ENCODE measurements around the gene S100A7.

Gene S100A7

DNA sequence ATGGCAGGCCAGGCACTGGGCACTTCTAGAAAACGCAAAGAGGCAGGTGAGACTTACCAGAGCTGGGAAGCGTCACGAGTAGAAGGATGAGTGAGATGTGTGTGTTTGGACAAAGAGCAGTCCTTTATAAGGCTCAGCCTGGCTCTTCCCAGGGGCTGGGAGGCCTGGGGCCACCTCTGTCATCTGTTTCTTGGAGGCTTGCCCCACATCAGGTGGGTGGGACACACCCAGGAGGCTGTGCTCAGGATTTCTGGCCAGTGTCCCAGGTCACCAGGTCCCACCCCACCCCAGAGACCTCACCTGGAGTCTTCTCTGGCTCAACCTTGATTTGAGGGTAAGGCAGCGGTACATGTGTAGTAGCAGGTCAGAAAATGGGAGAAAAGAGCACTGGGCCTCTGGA lies at the start of gene S100A7:
Gene S100A7 (minus strand): TSS at position 101 of the 400 bp plus-strand sequence. CDS start 1,638 bp downstream, outside the sequence.
- DNase-seq = no peak

DNA sequence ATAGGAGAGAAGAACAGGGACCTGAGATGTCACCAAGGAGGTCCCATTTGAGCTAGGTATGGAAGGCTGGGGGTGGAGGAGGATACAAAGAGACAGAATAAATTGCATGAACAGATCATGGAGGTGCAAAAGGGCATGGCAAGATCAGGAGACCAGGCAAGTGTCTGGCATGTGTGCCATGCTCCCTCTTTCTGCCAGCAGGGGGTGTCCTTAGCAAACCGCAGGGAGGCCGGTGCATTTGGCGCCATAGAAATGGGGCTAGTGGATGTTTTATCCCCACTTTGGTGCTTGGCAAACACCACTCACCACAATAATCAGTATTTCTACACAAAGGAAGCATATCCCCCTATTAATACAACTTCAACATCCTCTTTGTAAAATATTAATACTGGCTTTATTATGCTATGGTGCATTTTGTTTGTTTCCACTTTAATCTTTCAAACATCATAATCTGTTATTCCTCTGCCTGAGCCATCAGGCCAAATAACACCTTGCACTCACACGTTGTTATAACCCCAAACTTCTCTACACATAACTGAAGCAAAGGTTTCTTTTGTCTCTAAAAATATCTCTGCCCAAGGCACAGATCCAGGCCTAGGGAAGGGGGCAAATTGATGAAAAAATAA lies 49.4 kb upstream of the S100A7 start:
- DNase-seq = peak; percentile 76 to 85

DNA sequence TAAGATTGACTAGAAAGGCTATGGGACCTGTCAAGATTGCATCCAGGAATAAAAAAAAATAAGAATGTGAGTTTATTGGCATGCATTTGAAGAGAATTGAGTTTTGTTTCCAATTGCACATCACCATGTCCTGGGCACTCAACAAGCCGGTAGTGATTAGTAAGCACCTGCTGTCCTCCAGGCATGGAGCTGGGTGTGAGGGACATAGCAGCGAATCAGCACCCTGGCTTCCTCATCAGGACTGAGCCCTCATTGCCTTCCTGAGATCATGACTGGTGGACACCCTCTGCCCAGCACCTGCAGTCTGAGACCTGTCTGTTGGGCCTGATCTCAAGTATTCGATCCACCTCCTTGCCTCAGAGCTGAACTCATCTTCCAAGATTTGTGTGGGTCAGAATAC lies 48.6 kb upstream of the S100A7 start:
- DNase-seq = no peak

DNA sequence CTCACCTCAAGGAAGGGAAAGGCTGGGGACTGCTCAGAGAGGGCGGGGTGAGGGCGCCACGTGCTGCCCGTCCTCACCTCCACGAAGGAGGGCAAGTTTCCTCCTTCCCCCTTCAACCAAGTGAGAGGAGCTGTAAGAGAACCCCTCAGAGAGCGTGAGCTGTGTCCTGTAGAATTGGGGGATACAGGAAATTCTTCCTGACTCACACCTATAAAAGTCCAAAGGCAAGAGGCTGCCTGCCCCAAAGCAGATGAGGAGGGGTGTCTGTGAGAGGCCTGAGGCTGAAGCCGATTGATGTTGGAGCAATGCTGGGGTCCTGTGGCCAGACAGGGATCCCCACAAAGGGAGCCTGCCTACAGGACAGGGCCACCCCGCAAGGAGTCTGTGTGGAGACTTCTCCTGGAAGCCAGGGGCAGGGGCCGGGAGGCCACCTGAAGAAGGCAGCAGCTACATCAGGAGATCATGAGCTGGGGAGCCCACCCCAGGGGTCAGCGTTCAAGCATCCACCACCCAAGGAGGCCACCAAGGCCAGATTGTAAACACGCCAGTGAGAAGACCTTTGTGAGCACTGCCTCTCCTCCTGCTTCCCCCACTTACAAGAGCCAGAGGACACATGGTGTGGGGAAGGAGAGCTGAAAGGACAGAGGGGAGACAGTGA lies 47.6 kb upstream of the S100A7 start:
- no peak for DNase-seq

DNA sequence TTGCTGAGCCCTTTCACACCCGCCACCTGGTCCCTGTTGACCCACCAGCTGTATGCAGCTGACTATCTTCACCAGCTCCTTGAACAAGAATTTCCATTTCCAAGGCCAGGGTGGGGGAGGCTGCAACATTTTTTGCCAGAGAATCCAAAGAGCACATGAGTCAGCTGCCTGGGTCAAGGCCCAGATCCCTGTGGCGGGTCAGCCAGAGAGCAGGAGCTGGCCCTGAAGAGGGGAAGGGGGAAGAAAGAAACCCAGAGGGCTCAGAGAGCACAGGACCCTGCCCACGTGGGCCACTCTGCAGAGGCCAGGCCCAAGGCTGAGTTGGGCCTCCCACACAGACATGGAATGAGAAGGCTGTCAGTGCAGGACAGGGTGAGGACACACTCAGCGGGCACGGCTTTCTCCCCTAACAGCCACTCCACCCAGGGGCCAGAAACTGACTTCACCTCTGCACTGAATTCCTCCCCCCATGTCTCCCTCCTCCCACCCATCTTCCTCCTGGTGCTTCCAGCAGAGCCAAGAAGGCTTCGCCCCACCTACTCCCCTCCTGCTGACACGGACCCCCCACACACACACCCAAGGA lies 46.5 kb upstream of the S100A7 start:
- no peak for DNase-seq

DNA sequence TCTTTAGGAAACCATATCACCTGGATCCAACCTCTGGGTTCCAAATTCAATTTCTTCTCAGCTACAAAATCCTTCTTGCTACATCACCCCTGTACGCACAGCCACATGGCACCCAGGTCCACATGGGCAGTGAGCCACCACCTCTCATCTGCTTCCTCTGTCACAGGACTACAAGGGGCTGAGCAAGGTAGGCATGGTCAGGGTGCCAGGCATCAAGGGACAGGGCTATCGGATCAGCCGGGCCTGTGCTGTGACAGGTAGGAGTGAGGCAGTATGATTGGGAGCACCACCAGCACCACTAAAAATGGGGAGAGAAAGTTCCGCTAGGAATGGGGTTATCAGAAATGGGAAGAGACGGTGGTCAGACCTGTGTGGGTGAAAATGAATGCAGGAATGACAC lies 45.9 kb upstream of the S100A7 start:
- no peak for DNase-seq

GRCh38 chr1:153505576-153505975 lies 45.1 kb upstream of the S100A7 start:
- DNase-seq = no peak

DNA sequence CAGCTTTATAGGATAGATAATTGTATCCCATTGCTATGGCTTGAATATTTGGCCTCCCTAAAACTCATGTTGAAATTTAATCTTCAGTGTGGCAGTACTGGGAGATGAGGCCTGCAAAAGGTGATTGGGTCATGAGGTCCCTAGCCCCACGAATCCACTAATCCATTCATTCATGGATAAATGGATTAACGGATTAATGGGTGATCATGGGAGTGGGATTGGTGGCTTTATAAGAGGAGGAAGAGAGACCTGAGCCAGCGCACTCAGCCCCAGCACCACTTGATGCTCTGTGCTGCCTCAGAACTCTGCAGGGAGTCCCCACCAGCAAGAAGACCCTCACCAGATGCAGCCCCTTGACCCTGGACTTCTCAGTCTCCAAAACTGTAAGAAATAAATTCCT lies 43.3 kb upstream of the S100A7 start:
- DNase-seq = no peak

DNA sequence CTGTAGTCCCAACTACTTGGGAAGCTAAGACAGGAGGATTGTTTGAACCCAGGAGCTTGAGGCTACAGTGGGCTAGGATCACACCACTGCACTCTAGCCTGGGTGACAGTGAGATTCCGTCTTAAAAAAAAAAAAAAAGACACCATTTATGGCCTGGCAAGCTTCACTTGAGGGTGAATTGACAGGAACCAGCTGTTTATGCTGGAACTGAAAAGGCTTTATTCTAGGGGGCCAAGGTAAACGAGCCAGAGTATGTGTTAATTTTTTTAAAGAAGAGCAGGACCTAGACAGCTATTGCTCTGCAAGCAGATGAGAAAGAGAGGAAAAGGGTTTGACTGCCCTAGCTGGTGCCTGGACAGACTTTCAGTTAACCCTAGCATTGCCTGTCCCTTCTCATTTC lies 38.3 kb upstream of the S100A7 start:
- no peak for DNase-seq

- DNase-seq = no peak
Observed at GRCh38 chr1:153495536-153495935, 35.1 kb upstream of the S100A7 start.

GRCh38 chr1:153494976-153495535 lies 34.6 kb upstream of the S100A7 start:
- DNase-seq = peak; percentile 83 to 87

- no peak for DNase-seq
Observed at GRCh38 chr1:153493343-153493960, 33.0 kb upstream of the S100A7 start.

DNA sequence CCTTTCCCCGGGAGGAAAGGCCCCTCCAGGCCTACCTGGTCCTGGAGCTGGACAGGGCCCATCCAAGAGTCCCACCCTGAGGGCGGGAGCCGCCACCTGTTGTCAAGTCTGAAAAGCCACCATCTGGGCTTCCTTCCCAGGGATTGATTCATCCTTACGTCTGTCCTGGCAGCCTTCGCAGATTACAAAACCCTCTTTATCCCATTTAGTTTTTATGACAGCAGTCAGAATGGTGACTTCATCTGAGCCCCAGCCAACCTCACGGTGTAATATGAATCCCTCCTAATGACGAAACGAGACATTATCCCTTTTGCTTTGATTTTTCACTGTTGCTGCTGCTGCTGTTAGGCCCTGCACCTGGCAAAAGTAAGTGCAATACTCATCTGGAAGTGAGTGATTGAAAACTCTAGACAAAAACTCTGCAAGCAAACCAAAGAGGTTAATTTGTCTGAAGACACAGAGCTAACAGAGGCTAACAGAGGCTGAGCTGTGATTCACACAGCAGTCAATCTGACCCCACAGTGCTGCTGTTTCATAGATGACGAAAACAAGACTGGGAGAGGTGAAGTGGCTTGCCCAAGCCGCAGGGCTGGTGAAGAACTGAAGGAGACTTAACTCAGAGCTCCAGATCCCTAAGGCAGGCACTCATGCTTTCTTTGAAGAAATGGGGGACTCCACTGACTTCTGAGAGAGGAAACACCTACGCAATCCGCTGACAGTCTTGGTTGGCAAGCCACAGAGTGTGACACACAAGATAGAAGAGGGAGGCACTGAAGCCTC lies 30.0 kb upstream of the S100A7 start:
- DNase-seq = peak; percentile 17 to 32

- DNase-seq = no peak
Observed at GRCh38 chr1:153488731-153489130, 28.3 kb upstream of the S100A7 start.

GRCh38 chr1:153487707-153488106 lies 27.3 kb upstream of the S100A7 start:
- DNase-seq = no peak

- DNase-seq = no peak
Observed at GRCh38 chr1:153485863-153486262, 25.4 kb upstream of the S100A7 start.

DNA sequence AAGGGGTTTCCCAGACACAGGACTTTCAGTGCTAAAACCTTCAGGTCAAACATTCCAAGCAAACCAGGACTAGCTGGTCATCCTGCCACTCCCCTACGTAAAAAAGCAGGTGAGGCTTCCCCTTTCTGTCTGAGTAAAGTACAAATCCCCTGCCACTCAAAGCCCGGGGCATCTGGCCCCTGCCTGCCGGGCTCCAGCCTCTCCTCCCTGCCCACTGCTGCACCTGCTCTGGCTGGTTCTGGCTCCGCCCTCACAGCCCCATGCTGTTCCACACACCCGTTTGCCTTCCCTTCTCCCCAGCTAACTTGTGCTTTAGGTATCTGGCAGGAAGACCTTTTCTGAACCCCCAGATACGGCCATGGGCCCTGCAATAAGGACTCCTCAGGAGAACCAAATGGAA lies 23.3 kb upstream of the S100A7 start:
- peak; percentile 47 to 83 for DNase-seq

- DNase-seq = no peak
Observed at GRCh38 chr1:153481124-153481523, 20.7 kb upstream of the S100A7 start.

DNA sequence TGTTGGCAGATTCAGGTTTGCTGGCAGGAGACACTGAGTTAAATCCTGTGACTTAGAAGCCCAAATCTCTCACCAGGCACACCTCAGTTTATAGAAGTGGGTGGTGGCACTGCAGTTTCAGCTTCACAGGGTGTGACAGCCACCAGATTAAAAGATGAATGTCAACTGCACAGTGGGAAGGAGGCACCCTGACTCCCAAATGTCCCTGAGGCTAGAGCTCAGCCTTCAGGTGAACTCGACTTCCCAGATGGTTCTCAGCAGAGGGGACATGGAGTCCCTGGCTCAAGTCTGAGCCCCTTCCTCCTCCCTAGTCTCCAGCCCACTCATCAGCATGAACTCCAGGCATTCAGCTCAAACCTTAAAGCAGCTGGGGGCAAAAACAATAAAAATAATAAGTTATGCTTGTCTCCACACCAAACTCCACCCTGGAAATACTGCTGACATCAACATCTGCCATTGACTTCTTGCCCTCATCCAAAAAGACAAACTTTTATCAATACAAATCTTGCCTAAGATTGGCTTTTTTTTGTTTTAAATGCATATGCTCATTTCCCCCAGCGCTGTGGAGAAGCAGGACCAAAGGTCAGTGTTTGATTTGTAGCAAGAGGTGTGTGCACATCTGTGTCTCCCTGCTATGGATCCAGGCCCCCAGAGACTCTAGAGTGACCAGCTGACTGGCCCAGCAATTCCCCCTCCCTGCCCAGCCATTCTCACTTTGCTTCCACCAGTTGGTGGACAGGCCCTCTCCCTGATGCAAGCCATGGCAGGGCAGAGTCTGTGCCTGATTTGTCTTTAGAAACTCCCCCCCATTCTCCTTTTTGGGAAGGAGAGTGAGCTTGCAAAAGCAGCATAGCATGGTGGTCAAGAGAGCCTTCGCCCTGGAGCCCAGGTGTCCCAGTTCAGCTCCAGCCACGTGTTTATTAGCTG lies 18.5 kb upstream of the S100A7 start:
- DNase-seq = no peak

- DNase-seq = no peak
Observed at GRCh38 chr1:153478047-153478691, 17.7 kb upstream of the S100A7 start.

DNA sequence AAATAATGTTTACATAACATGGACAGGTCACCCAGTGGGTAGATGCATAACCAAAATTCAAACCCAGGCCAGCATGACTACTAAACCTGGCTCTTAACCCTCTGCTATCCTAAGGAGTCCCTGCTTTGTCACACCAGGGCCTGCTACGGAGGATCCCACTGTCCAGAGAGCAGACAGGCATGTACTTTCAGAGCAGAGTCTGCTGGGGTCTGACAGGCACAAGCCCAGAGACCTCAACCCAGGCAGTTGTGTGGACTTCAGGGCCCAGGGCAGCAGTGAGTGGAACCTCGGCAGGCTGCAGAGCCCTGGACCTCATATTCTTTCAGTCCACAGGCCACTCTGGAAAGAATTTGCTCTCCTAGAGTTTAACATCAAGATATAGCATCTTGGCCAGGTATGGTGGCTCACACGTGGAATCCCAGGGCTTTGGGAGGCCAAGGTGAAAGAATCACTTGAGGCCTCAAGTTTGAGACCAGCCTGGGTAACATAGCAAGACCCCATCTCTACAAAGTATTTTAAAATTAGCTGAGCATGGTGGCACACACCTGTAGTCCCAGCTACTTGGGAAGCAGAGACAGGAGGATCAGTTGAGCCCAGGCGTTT lies 16.1 kb upstream of the S100A7 start:
- no peak for DNase-seq
